Adrenal gland (tissue), 5 donors: ENCODE measurements around the gene SPATC1L.

ENCODE experiments used
- POLR2A ChIP-seq, 2 donors: fragments of 450-650 bp; IDR thresholded peaks; one replicate each; pipeline ENCODE4 v1.6.1; 2017; ENCODE audit warnings: antibody characterized with exemption in 2 of 2, mild to moderate bottlenecking in 2 of 2, moderate library complexity in 1 of 2
- TF ChIP-seq, protein P1 (sequence below), 6 experiments: fragments of 450-650 bp in 4 of 6; fragments of 200-600 bp in 2 of 6; sonication (generic) in 1 of 6; IDR thresholded peaks; 1 replicate in 5 of 6; 2 replicates in 1 of 6; pipeline versions ENCODE4 v1.5.1 to v1.8.0; 2016 to 2021; ENCODE audit warnings: antibody characterized with exemption in 6 of 6, mild to moderate bottlenecking in 2 of 6, moderate library complexity in 1 of 6
- donor health status: DM: no; HTN: no; CAD: no.

DNA sequence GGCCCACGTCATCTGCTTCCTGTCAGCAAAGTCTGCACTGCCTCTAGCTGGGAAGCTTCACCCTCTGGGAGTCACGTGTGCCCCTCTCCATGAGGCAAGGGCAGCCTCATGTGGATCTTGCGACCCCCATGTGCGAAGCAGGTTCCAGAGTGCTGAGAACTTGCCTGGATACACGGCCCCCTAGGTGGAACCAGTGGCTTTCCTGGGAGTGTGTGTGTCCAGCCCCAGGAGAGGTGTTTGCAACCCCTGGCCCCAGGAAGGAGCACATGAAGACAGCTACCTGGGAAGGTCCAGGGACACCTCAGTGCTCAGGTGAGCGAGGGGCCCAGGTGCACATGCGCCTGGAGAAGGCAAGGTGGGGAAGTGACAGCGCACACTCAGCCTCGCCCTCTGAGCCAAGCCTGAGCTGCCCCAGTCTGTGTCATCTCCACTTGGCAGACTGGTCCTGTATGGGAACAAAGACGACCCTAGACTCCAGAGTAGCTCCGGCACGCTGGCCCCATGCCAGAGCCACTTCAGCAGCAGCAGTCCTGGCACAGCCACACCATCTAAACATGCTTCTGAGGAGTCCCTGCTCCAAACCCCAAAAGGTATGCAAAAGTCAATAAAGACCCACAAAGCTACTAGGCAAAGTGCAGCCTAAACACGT lies 35.5 kb upstream of the SPATC1L start:
- TF ChIP-seq, protein P1, sequence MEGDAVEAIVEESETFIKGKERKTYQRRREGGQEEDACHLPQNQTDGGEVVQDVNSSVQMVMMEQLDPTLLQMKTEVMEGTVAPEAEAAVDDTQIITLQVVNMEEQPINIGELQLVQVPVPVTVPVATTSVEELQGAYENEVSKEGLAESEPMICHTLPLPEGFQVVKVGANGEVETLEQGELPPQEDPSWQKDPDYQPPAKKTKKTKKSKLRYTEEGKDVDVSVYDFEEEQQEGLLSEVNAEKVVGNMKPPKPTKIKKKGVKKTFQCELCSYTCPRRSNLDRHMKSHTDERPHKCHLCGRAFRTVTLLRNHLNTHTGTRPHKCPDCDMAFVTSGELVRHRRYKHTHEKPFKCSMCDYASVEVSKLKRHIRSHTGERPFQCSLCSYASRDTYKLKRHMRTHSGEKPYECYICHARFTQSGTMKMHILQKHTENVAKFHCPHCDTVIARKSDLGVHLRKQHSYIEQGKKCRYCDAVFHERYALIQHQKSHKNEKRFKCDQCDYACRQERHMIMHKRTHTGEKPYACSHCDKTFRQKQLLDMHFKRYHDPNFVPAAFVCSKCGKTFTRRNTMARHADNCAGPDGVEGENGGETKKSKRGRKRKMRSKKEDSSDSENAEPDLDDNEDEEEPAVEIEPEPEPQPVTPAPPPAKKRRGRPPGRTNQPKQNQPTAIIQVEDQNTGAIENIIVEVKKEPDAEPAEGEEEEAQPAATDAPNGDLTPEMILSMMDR (IDR thresholded peaks at IDR 0.05): no peak
- TF ChIP-seq POLR2A (IDR thresholded peaks at IDR 0.05): no peak
